NCI-H2171 (cell line): Measurements from ENCODE around the gene GRHL1.

ENCODE experiments used
- DNase-seq: peaks from one replicate; lab custom pipeline; 2025; lab: John Stamatoyannopoulos, UW

The GRHL1 gene

GRCh38 chr2:10042301-10043161 is 91.0 kb downstream of the GRHL1 start:
- no peak for DNase-seq

DNA sequence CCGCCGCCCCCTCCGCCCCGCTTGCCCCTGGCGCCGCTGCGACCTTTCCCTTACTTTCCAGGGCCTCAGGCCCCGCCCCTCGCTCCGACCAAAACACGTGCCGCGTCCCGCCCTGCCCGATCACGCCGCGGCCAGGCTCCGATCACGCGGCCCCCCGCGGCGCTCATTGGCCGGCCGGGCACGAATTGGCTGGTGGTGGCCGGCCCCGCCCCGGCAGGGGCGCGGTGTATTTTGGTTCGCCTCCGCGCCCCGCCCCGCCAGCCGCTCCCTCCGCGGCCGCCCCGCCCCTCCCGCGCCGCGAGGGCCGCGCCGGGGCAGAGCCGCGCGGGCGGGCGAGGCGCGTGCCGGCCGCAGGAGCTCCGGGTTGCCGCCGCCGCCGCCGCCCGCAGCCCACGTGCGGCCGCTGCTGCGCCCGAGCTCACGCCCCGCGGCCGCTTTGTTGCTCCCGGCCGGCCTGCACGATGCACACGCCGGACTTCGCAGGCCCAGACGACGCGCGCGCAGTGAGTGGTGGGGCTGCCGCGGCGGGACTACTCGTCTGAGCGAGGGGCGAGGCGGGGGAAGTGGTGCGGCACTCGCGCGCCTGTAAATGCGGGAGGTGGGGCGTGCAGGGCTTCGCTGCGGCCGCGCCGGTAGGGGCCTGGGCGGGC is 91.9 kb downstream of the GRHL1 start, which contains the start of gene KLF11:
Gene KLF11 (plus strand): TSS at position 295 of the 650 bp plus-strand sequence. CDS start 167 bp downstream, at position 462.
- peak; percentile 80 for DNase-seq

DNA sequence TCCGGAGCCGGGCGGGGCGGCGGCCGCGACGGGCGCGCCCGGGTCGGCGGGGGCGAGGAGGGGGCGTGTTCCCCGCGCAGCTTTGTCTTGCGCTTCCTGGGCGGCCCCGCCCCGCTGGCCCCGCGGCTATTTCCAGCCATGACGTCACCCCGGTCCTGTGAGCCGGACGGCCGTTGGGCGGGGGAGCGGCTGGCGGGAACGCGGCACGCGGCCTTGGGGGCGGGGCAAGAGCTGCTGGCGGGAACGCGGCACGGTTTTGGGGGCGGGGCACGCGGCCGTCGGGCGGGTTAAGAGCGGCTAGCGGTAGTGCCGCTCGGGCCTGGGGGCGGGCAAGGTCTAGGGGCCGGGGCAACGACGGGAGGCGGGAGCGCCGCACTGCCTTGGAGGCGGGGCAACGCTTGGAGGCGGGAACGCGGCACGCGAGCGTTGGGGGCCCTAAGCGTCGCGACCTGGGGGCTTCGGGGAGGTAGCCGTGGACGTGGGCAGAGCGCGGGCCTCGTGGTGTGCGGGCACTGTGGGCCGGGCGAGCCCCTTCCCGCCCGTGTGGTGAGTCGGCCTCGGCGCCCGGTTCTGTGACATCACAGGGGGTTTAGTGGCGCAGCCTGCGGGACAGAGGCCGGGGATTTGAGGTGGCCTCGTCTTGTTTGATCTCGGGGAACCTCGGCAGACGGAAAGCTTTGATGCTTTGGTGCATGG is 92.6 kb downstream of the GRHL1 start:
- peak; percentile 61 for DNase-seq

GRCh38 chr2:10045561-10046355 is 94.3 kb downstream of the GRHL1 start:
- DNase-seq = no peak

DNA sequence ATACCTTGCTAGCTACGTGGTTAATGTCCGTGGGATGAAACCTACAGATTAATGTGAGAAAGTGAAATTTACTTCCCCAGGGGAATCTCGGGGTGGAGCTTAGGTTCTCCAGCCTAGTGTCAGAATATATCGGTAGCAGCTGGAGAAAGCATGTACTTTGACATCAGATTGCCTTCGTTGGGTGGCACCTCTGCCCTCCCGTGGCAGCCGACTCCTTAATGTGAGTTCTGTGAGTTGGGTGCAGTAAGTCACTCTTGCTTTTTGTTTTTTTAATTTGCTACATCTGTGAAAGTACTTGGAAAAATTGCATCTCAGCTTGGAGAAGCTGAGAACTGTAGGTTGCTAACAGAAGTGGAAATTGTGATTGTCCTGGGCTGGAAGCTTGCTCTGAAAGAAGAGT is 95.4 kb downstream of the GRHL1 start:
- DNase-seq = no peak

DNA sequence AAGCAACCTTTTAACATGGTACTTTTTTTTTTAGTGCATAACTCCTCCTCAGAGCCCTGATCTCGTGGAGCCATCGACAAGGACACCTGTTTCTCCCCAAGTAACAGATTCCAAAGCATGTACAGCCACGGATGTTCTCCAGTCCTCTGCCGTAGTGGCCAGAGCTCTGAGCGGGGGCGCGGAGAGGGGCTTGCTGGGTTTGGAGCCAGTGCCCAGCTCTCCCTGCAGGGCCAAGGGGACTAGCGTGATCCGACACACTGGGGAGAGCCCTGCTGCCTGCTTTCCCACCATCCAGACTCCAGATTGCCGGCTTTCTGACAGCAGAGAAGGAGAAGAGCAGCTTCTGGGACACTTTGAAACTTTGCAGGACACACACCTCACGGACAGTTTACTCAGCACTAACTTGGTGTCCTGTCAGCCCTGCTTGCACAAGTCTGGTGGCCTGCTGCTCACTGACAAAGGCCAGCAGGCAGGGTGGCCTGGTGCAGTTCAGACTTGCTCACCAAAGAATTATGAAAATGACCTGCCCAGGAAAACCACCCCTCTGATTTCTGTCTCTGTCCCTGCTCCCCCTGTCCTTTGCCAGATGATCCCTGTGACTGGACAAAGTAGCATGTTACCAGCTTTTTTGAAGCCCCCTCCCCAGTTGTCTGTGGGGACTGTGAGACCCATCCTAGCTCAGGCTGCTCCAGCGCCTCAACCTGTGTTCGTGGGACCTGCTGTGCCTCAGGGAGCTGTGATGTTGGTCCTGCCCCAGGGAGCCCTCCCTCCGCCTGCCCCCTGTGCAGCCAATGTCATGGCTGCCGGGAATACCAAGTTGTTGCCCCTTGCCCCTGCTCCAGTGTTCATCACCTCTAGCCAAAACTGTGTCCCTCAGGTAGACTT is 96.4 kb downstream of the GRHL1 start:
- DNase-seq = no peak

DNA sequence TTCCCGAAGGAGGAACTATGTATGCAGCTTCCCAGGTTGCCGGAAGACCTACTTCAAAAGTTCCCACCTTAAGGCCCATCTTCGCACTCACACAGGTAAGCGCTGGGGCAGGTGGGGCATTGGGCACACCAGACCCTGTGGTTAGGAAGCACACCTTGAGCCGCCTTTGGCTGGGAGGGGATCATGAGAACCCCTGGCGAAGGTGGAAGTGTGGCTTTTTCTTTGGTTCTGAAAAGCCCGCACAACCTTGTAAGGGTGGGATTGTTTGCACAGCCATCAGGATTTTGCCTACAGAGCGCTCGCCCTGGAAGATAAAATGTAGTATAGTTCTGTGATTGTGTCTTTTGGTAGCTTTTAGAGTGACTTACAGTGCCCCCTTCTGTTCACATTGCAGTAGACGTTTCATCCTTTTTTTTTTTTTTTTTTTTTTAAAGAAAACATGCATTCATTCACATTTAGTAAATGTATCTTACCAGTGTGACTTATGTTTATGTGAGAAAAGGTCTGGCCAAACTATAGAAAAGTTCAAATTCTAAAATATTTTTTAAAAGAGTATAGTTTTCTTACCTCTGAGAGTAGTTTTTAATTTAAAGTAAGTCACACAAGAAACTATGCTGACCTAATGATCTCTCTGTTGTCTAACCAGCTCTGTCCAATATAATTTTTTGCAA is 97.1 kb downstream of the GRHL1 start:
- peak; percentile 23 for DNase-seq
